ENCODE data around the gene CACNG4. TPM values are rescaled to one million over a fixed set of nuclear protein-coding genes. Genes with fewer than 3 reads are reported as not detected.

Gene CACNG4
- total and polyA plus RNA-seq, 9 of the 15 experiments (the other 6 are each of a cell fraction or from before 2014, with no cell fraction given) = 0.07 TPM; not detected in 8

DNA sequence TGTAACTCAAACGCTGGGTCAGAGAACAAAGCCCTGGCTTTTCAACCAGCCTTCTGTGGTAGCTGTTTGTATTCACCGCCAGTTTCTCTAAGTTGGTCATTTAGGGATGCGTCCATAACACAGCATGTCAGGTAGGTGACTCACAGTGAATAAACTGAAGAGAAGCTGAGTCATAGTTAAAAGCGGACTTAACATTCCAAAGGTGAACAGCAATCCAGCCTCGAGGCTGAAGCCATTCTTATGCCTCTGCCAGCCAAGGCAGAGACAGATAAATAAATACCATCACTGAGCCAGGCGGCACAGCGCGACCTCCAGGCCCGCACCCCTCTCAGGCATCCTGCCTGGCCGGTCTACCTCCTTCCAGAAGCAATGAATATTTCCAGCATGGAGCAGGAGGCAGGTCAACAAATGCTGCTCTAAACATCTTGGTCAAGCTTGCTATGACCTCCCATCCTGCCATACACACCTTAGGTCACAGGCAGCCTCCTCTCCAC is 12.4 kb upstream of the CACNG4 start (continued):
- TF ChIP-seq, protein P1, sequence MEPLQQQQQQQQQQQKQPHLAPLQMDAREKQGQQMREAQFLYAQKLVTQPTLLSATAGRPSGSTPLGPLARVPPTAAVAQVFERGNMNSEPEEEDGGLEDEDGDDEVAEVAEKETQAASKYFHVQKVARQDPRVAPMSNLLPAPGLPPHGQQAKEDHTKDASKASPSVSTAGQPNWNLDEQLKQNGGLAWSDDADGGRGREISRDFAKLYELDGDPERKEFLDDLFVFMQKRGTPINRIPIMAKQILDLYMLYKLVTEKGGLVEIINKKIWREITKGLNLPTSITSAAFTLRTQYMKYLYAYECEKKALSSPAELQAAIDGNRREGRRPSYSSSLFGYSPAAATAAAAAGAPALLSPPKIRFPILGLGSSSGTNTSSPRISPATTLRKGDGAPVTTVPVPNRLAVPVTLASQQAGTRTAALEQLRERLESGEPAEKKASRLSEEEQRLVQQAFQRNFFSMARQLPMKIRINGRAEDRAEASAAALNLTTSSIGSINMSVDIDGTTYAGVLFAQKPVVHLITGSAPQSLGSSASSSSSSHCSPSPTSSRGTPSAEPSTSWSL (CRISPR knock-in tag; IDR thresholded peaks at IDR 0.05; ENCODE audit: borderline replicate concordance) = no peak
- peak; percentile 42; the same call in 1 of the 2 replicates for TF ChIP-seq C11orf30 (IDR thresholded peaks at IDR 0.05; ENCODE audit: low read depth)
- TF ChIP-seq BCL6 (CRISPR knock-in tag; IDR thresholded peaks at IDR 0.05) = no peak
- no peak for TF ChIP-seq SOX6 (IDR thresholded peaks at IDR 0.05)
- TF ChIP-seq, protein P2, sequence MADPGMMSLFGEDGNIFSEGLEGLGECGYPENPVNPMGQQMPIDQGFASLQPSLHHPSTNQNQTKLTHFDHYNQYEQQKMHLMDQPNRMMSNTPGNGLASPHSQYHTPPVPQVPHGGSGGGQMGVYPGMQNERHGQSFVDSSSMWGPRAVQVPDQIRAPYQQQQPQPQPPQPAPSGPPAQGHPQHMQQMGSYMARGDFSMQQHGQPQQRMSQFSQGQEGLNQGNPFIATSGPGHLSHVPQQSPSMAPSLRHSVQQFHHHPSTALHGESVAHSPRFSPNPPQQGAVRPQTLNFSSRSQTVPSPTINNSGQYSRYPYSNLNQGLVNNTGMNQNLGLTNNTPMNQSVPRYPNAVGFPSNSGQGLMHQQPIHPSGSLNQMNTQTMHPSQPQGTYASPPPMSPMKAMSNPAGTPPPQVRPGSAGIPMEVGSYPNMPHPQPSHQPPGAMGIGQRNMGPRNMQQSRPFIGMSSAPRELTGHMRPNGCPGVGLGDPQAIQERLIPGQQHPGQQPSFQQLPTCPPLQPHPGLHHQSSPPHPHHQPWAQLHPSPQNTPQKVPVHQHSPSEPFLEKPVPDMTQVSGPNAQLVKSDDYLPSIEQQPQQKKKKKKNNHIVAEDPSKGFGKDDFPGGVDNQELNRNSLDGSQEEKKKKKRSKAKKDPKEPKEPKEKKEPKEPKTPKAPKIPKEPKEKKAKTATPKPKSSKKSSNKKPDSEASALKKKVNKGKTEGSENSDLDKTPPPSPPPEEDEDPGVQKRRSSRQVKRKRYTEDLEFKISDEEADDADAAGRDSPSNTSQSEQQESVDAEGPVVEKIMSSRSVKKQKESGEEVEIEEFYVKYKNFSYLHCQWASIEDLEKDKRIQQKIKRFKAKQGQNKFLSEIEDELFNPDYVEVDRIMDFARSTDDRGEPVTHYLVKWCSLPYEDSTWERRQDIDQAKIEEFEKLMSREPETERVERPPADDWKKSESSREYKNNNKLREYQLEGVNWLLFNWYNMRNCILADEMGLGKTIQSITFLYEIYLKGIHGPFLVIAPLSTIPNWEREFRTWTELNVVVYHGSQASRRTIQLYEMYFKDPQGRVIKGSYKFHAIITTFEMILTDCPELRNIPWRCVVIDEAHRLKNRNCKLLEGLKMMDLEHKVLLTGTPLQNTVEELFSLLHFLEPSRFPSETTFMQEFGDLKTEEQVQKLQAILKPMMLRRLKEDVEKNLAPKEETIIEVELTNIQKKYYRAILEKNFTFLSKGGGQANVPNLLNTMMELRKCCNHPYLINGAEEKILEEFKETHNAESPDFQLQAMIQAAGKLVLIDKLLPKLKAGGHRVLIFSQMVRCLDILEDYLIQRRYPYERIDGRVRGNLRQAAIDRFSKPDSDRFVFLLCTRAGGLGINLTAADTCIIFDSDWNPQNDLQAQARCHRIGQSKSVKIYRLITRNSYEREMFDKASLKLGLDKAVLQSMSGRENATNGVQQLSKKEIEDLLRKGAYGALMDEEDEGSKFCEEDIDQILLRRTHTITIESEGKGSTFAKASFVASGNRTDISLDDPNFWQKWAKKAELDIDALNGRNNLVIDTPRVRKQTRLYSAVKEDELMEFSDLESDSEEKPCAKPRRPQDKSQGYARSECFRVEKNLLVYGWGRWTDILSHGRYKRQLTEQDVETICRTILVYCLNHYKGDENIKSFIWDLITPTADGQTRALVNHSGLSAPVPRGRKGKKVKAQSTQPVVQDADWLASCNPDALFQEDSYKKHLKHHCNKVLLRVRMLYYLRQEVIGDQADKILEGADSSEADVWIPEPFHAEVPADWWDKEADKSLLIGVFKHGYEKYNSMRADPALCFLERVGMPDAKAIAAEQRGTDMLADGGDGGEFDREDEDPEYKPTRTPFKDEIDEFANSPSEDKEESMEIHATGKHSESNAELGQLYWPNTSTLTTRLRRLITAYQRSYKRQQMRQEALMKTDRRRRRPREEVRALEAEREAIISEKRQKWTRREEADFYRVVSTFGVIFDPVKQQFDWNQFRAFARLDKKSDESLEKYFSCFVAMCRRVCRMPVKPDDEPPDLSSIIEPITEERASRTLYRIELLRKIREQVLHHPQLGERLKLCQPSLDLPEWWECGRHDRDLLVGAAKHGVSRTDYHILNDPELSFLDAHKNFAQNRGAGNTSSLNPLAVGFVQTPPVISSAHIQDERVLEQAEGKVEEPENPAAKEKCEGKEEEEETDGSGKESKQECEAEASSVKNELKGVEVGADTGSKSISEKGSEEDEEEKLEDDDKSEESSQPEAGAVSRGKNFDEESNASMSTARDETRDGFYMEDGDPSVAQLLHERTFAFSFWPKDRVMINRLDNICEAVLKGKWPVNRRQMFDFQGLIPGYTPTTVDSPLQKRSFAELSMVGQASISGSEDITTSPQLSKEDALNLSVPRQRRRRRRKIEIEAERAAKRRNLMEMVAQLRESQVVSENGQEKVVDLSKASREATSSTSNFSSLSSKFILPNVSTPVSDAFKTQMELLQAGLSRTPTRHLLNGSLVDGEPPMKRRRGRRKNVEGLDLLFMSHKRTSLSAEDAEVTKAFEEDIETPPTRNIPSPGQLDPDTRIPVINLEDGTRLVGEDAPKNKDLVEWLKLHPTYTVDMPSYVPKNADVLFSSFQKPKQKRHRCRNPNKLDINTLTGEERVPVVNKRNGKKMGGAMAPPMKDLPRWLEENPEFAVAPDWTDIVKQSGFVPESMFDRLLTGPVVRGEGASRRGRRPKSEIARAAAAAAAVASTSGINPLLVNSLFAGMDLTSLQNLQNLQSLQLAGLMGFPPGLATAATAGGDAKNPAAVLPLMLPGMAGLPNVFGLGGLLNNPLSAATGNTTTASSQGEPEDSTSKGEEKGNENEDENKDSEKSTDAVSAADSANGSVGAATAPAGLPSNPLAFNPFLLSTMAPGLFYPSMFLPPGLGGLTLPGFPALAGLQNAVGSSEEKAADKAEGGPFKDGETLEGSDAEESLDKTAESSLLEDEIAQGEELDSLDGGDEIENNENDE (IDR thresholded peaks at IDR 0.05; ENCODE audit: low read depth, low read length) = no peak
- no peak for TF ChIP-seq SMAD2 (IDR thresholded peaks at IDR 0.05; ENCODE audit: low read depth, low read length)
- no peak for TF ChIP-seq TCFL5 (CRISPR knock-in tag; conservative IDR thresholded peaks at IDR 0.05)
- TF ChIP-seq, protein P3, sequence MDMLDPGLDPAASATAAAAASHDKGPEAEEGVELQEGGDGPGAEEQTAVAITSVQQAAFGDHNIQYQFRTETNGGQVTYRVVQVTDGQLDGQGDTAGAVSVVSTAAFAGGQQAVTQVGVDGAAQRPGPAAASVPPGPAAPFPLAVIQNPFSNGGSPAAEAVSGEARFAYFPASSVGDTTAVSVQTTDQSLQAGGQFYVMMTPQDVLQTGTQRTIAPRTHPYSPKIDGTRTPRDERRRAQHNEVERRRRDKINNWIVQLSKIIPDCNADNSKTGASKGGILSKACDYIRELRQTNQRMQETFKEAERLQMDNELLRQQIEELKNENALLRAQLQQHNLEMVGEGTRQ (CRISPR knock-in tag; IDR thresholded peaks at IDR 0.05) = no peak
- TF ChIP-seq ZNF316 (IDR thresholded peaks at IDR 0.05) = peak; percentile 46
- peak; percentile 54; the same call in 1 of the 2 replicates for TF ChIP-seq JUN (IDR thresholded peaks at IDR 0.05; ENCODE audit: borderline replicate concordance, low read depth, low read length)
- no peak for TF ChIP-seq JUN (CRISPR knock-in tag; IDR thresholded peaks at IDR 0.05; ENCODE audit: borderline replicate concordance)
- peak; percentile 28; the same call in 1 of the 2 replicates for TF ChIP-seq MAFK (IDR thresholded peaks at IDR 0.05; ENCODE audit: low read length)
- no peak for TF ChIP-seq FOXA1 (IDR thresholded peaks at IDR 0.05; ENCODE audit: borderline replicate concordance)
- TF ChIP-seq, protein P4, sequence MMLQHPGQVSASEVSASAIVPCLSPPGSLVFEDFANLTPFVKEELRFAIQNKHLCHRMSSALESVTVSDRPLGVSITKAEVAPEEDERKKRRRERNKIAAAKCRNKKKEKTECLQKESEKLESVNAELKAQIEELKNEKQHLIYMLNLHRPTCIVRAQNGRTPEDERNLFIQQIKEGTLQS (IDR thresholded peaks at IDR 0.05) = peak; percentile 68
- TF ChIP-seq, protein P4 (CRISPR knock-in tag; conservative IDR thresholded peaks at IDR 0.05) = no peak

Measured in K562 (cell line).